Measurements from ENCODE around the gene FANCB.

GRCh38 chrX:14825851-14826250 lies 47.0 kb downstream of the FANCB start:
- no peak for TF ChIP-seq ZNF391 (tag by site-specific recombination; IDR thresholded peaks at IDR 0.05; ENCODE audit: borderline replicate concordance, low read depth)
- TF ChIP-seq REST (tag by site-specific recombination; IDR thresholded peaks at IDR 0.05): no peak
- no peak for TF ChIP-seq GLI2 (tag by site-specific recombination; IDR thresholded peaks at IDR 0.05; ENCODE audit: borderline replicate concordance, low read depth)
- no peak for TF ChIP-seq CTCF (tag by site-specific recombination; IDR thresholded peaks at IDR 0.05)
- no peak for TF ChIP-seq ATF2 (tag by site-specific recombination; IDR thresholded peaks at IDR 0.05; ENCODE audit: low read depth)
